HG02884 (cell line): ENCODE data around the gene NBEAL2.

ENCODE experiments used
- ATAC-seq: cut with Tn5 transposase; IDR thresholded peaks from one replicate; pipeline ENCODE4 v1.9.1; 2021; ENCODE audit warnings: mild to moderate bottlenecking, moderate library complexity; ENCODE audit not compliant: unreplicated experiment

The NBEAL2 gene

GRCh38 chr3:46978985-46979944, at the start of gene NBEAL2:
Gene NBEAL2 (plus strand): TSS chr3:46979666. CDS start chr3:46979862, 196 bp downstream.
- peak; percentile 70 for ATAC-seq

GRCh38 chr3:46930166-46930944, 49.1 kb upstream of the NBEAL2 start:
- ATAC-seq: no peak

GRCh38 chr3:46930945-46931403, 48.5 kb upstream of the NBEAL2 start:
- ATAC-seq: no peak

GRCh38 chr3:46931631-46932331, 47.7 kb upstream of the NBEAL2 start:
- ATAC-seq: no peak

GRCh38 chr3:46932455-46933225, 46.8 kb upstream of the NBEAL2 start:
- ATAC-seq: no peak

- no peak for ATAC-seq
These were observed 46.2 kb upstream of the NBEAL2 start for GRCh38 chr3:46933261-46933660.

- no peak for ATAC-seq
These were observed 45.4 kb upstream of the NBEAL2 start for GRCh38 chr3:46934072-46934471.

- ATAC-seq: no peak
These were observed 44.8 kb upstream of the NBEAL2 start for GRCh38 chr3:46934498-46935167.

GRCh38 chr3:46935168-46935858, 44.2 kb upstream of the NBEAL2 start:
- no peak for ATAC-seq

GRCh38 chr3:46935989-46936558, 43.4 kb upstream of the NBEAL2 start:
- no peak for ATAC-seq

GRCh38 chr3:46936733-46937250, 42.7 kb upstream of the NBEAL2 start:
- no peak for ATAC-seq

GRCh38 chr3:46938118-46938517, 41.3 kb upstream of the NBEAL2 start:
- ATAC-seq: no peak

- no peak for ATAC-seq
These were observed 39.7 kb upstream of the NBEAL2 start for GRCh38 chr3:46939578-46940445.

- ATAC-seq: no peak
These were observed 37.4 kb upstream of the NBEAL2 start for GRCh38 chr3:46942076-46942475.

GRCh38 chr3:46942481-46943236, 36.8 kb upstream of the NBEAL2 start:
- no peak for ATAC-seq

GRCh38 chr3:46943237-46944187, 36.0 kb upstream of the NBEAL2 start:
- ATAC-seq: no peak
